CD4-positive, CD25-positive, alpha-beta regulatory T cell (primary cell): ENCODE measurements around the gene TPRG1L. TPM values are rescaled to one million over a fixed set of nuclear protein-coding genes. Genes with fewer than 3 reads are reported as not detected.
A peak's percentile ranks its signal among the peaks of the same experiment; 100 is the strongest.

Source experiments
- ATAC-seq, 2 donors: fragments of 150-1000 bp; cut with Tn5 transposase; one replicate each; pipeline ENCODE4 v1.10.0; 2021; ENCODE audit warnings: low read depth in 2 of 2, moderate number of reproducible peaks in 2 of 2, moderate library complexity in 1 of 2
- DNase-seq, 3 donors: peaks; one replicate each; pipeline versions ENCODE4 v3.0.0 to v3.0.0-alpha.2; 2012 to 2022; ENCODE audit warnings: mixed read lengths in 1 of 3
- H3K27ac ChIP-seq: one replicate; pipeline ENCODE4 v1.7.0; 2013; ENCODE audit warnings: mild to moderate bottlenecking, low read length; ENCODE audit not compliant: insufficient read depth, poor library complexity, severe bottlenecking
- H3K27me3 ChIP-seq: one replicate; pipeline ENCODE4 v1.7.0; 2013; ENCODE audit warnings: low read length; ENCODE audit not compliant: control insufficient read depth, insufficient read depth
- H3K36me3 ChIP-seq: one replicate; pipeline ENCODE4 v1.7.0; 2013; ENCODE audit warnings: mild to moderate bottlenecking, low read length, moderate library complexity; ENCODE audit not compliant: control insufficient read depth, insufficient read depth
- H3K4me1 ChIP-seq: 2 replicates; pipeline ENCODE4 v1.7.0; 2013; ENCODE audit warnings: mild to moderate bottlenecking, low read length; ENCODE audit not compliant: insufficient read depth, control insufficient read depth, poor library complexity, severe bottlenecking
- H3K4me3 ChIP-seq: one replicate; pipeline ENCODE4 v1.7.0; 2013; ENCODE audit warnings: low read depth, mild to moderate bottlenecking, low read length, moderate library complexity
- H3K9me3 ChIP-seq, 2 experiments: 1 replicate in 1 of 2; 2 replicates in 1 of 2; pipeline ENCODE4 v1.7.0; 2013; ENCODE audit warnings: low read length in 2 of 2, mild to moderate bottlenecking in 1 of 2, moderate library complexity in 1 of 2; ENCODE audit not compliant: control insufficient read depth in 2 of 2
- H3K27ac Mint-ChIP-seq, 3 donors: one replicate each; pipeline ENCODE4 v1.8.0; 2020 to 2022; ENCODE audit warnings: mild to moderate bottlenecking in 3 of 3, mixed read lengths in 3 of 3, moderate library complexity in 2 of 3
- H3K27me3 Mint-ChIP-seq: one replicate; pipeline ENCODE4 v1.8.0; 2022; ENCODE audit warnings: mild to moderate bottlenecking, mixed read lengths
- H3K36me3 Mint-ChIP-seq: one replicate; pipeline ENCODE4 v1.8.0; 2020; ENCODE audit warnings: mixed read lengths
- H3K4me1 Mint-ChIP-seq, 4 donors: one replicate each; pipeline ENCODE4 v1.8.0; 2020 to 2022; ENCODE audit warnings: mixed read lengths in 4 of 4, mild to moderate bottlenecking in 1 of 4
- H3K4me3 Mint-ChIP-seq, 4 donors: one replicate each; pipeline ENCODE4 v1.8.0; 2020 to 2022; ENCODE audit warnings: mild to moderate bottlenecking in 4 of 4, mixed read lengths in 4 of 4, moderate library complexity in 3 of 4
- H3K9me3 Mint-ChIP-seq, 7 donors: one replicate each; pipeline ENCODE4 v1.8.0; 2020 to 2022; ENCODE audit warnings: mixed read lengths in 7 of 7, mild to moderate bottlenecking in 3 of 7, moderate library complexity in 2 of 7
- polyA plus RNA-seq, 4 donors: library from polyadenylated mRNA; unstranded; fragments of 300-500 nt; fragmentation: Illumina TruSeq; gene quantifications; one replicate each; pipeline ENCODE4 v1.2.3, GENCODE V29; 2021
- total RNA-seq: library from RNA; stranded (reverse); gene quantifications from one replicate; pipeline ENCODE4 v1.2.3, GENCODE V29; 2022

TPRG1L gene
- total and polyA plus RNA-seq, 5 donors from 2014 or later: 26.9 to 35.9 (median 34.8) TPM

DNA sequence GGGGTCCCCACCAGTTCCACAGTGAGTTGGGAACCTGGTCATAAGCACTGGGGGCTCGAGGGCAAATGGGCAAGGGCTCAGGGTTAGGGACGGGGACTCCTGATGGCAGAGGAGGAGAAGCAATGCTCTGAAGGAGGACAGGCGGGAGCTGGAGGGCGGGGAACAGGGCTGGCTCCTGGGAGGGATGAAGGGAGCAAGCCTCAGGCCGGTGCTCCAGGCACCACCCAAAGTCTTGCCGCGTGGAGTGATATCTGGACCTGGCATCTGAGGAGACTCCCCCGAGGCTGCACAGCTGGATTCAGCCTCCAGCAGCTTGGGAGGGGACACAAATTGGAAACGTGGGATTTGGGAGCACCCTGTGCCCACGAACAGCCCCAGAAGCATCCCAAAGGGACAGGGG is 24.5 kb upstream of the TPRG1L start:
- no peak for ATAC-seq
- Histone ChIP-seq H3K9me3 (no peaks in the 10 kb centered on the region), H3K27ac (no peak overlapping the region), H3K4me1 (peaks cover 21% of the 10 kb centered on the region), H3K4me3 (no peak overlapping the region), H3K36me3 (no peaks in the 10 kb centered on the region), H3K27me3 (no peaks in the 10 kb centered on the region)
- DNase-seq: no peak
- no peak overlapping the region for H3K4me3 Mint-ChIP-seq
- no peak overlapping the region for H3K27ac Mint-ChIP-seq
- no peaks in the 10 kb centered on the region for H3K9me3 Mint-ChIP-seq
- peaks cover 0 to 25% (median 8%) of the 10 kb centered on the region in 4 donors for H3K4me1 Mint-ChIP-seq
- H3K27me3 Mint-ChIP-seq: no peaks in the 10 kb centered on the region
- no peaks in the 10 kb centered on the region for H3K36me3 Mint-ChIP-seq

DNA sequence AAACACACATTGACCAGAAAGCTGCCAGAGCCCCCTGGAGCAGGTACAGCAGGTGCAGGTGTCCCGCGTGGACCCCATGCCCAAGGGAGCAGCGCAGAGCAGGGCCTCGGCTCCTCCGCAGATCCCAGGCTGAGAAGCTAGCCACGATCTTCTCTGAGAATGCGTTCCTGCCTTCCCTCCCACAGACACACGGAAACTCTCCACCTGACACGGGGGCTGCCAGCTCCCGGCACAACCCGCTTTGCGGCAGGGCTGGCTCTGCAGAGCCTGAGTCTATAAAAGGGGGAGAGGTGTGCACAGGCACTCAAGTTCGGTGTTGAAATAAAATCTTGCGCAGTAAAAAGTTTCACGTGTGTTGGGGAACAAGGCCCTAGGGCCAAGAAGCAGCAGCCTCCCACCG is 23.1 kb upstream of the TPRG1L start:
- H3K4me3 ChIP-seq: no peak overlapping the region
- H3K27me3 ChIP-seq: no peaks in the 10 kb centered on the region
- H3K36me3 ChIP-seq: no peaks in the 10 kb centered on the region
- Mint-ChIP-seq H3K27me3 (no peaks in the 10 kb centered on the region), H3K4me3 (no peak overlapping the region), H3K9me3 (no peaks in the 10 kb centered on the region), H3K4me1 (peaks cover 0 to 22% (median 8%) of the 10 kb centered on the region in 4 donors), H3K27ac (peak overlapping the region in 1 of 3 donors; percentile 92), H3K36me3 (no peaks in the 10 kb centered on the region)
- no peaks in the 10 kb centered on the region for H3K9me3 ChIP-seq
- ATAC-seq (no peak), DNase-seq (no peak)
- peaks cover 21% of the 10 kb centered on the region for H3K4me1 ChIP-seq
- H3K27ac ChIP-seq: no peak overlapping the region

DNA sequence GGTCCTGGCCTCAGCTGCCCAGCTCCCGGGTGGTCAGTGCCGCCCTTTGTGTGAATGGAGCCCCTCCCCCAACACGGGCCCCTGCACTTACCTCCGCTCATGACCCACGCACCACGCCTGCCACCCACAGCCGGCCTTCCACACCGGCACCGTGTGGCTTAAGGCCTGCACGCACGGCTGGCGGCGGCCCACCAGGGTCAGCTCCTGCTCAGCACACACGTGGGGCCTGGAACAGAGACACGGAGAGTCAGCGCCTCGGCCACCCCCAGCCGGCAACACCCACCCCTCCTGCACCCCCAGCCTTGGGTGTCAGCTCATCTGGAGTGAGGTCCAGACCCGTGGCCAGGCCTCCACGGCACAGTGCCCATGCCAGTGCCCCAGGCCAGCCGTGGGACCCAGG is 22.4 kb upstream of the TPRG1L start:
- Mint-ChIP-seq H3K27me3 (peaks cover 4% of the 10 kb centered on the region), H3K4me1 (peaks cover 0 to 18% (median 5%) of the 10 kb centered on the region in 4 donors)

DNA sequence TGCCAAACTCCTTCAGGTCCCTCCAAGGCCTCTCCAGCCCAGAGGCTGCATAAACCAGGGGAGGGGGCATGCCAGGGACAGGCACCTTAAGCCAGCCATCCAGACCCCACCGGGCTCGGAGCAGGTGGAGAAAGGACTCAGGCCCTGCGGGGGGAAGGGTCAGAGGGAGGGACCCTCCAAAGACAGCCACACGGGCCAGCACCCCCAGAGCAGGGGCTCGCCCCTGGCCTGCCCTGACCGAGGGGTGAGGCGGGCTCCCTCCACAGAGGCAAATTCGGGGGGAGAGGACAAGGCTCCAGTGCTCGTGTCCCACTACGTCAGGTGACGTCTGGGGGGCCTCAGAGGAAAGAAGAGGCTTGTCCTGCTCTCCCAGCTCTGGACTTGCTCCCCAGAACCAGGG is 21.7 kb upstream of the TPRG1L start:
- no peak for DNase-seq
- Histone ChIP-seq H3K27me3 (no peaks in the 10 kb centered on the region), H3K27ac (no peak overlapping the region), H3K4me1 (peaks cover 9% of the 10 kb centered on the region), H3K4me3 (no peak overlapping the region), H3K9me3 (no peaks in the 10 kb centered on the region), H3K36me3 (no peaks in the 10 kb centered on the region)
- no peaks in the 10 kb centered on the region for H3K9me3 Mint-ChIP-seq
- no peak overlapping the region for H3K4me3 Mint-ChIP-seq
- no peaks in the 10 kb centered on the region for H3K36me3 Mint-ChIP-seq
- no peak overlapping the region for H3K27ac Mint-ChIP-seq
- H3K4me1 Mint-ChIP-seq: peaks cover 0 to 10% (median 0%) of the 10 kb centered on the region in 4 donors
- ATAC-seq: no peak
- peaks cover 5% of the 10 kb centered on the region for H3K27me3 Mint-ChIP-seq

More for the DNA sequence above, 22.4 kb upstream of the TPRG1L start:
- Mint-ChIP-seq H3K27ac (no peak overlapping the region), H3K4me3 (no peak overlapping the region), H3K36me3 (no peaks in the 10 kb centered on the region), H3K9me3 (no peaks in the 10 kb centered on the region)
- H3K27ac ChIP-seq: no peak overlapping the region
- no peak for ATAC-seq
- H3K9me3 ChIP-seq: no peaks in the 10 kb centered on the region
- peaks cover 16% of the 10 kb centered on the region for H3K4me1 ChIP-seq
- DNase-seq: no peak
- no peaks in the 10 kb centered on the region for H3K36me3 ChIP-seq
- H3K27me3 ChIP-seq: no peaks in the 10 kb centered on the region
- no peak overlapping the region for H3K4me3 ChIP-seq

DNA sequence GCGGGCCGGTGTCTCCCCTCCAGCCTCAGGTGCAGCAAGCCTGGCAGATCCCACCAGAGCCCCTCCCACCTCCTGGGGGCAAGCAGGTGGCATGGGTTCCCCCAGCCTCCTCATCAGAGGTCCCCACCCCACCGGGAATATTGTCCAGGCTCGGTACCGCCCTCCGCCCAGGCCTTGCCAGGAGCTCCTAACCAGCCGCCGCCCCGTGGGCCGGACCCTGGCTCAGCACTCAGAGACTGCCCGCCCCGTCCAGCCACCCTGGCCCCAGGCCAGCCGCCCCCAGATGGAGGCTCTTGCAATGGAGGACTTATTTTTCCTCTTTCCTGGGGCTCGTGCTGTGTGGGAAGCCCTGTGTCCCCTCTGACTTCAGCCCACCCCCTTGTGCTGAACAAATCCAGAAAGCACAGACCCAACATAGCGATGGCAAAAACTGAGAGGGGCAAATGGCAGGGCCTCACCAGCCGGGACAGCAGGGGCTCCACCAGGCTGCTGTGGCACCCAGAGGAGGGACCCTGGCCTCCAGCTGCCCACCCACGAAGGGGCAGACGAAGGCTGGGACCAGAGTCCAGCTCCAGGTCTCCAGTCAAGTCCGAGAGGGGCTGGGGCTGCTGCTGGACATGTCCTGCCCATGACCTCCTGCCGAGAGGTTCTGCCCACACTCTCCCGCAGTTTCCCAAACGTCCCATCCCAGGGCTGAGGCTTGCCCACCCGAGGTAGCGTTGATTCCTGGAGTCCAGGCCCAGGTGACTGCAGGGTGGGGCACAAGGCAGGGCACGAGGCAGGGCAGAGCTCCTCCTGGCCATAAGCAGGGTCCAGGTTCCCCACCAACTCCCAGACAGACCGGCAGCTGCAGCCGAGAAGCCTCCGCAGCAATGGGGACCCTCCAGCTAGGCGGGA is 21.0 kb upstream of the TPRG1L start:
- DNase-seq (no peak), ATAC-seq (no peak)
- Histone ChIP-seq H3K27ac (no peak overlapping the region), H3K4me1 (peaks cover 2% of the 10 kb centered on the region), H3K36me3 (no peaks in the 10 kb centered on the region), H3K27me3 (no peaks in the 10 kb centered on the region), H3K4me3 (no peak overlapping the region), H3K9me3 (no peaks in the 10 kb centered on the region)
- Mint-ChIP-seq H3K27me3 (peaks cover 10% of the 10 kb centered on the region), H3K27ac (no peak overlapping the region), H3K9me3 (no peaks in the 10 kb centered on the region), H3K4me3 (no peak overlapping the region), H3K4me1 (peaks cover 0 to 5% (median 0%) of the 10 kb centered on the region in 4 donors), H3K36me3 (no peaks in the 10 kb centered on the region)

DNA sequence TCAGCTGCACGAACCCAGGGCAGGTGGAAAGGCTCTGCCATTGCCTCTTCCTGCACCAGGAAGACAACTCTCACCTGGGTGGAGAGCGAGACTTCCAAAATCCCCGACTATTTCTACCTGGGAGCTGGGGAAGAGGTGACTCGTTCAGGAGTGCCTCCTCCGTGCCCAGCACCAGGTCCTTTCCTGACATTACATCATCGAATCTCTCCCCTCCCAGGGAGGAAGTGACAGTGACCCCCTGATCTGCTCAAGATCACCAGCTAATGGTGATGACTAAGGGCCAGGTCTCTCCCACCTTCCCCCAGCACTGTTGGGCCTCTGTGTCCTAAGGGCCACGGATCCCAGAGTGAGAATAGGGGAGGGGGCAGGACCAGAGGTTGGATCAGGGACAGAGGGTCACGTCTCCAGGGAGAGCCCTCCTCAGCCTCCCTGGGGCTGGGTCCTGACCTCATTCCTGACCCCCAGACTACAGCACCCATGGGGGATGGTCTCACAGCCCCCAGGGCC is 20.3 kb upstream of the TPRG1L start:
- H3K27ac Mint-ChIP-seq: no peak overlapping the region
- DNase-seq (no peak), ATAC-seq (no peak)
- Histone ChIP-seq H3K36me3 (no peaks in the 10 kb centered on the region), H3K4me3 (no peak overlapping the region), H3K27ac (no peak overlapping the region), H3K9me3 (no peaks in the 10 kb centered on the region), H3K27me3 (no peaks in the 10 kb centered on the region), H3K4me1 (no peaks in the 10 kb centered on the region)
- H3K27me3 Mint-ChIP-seq: peaks cover 17% of the 10 kb centered on the region
- no peaks in the 10 kb centered on the region for H3K36me3 Mint-ChIP-seq
- no peaks in the 10 kb centered on the region for H3K9me3 Mint-ChIP-seq
- peaks cover 0 to 6% (median 0%) of the 10 kb centered on the region in 4 donors for H3K4me1 Mint-ChIP-seq
- H3K4me3 Mint-ChIP-seq: no peak overlapping the region

DNA sequence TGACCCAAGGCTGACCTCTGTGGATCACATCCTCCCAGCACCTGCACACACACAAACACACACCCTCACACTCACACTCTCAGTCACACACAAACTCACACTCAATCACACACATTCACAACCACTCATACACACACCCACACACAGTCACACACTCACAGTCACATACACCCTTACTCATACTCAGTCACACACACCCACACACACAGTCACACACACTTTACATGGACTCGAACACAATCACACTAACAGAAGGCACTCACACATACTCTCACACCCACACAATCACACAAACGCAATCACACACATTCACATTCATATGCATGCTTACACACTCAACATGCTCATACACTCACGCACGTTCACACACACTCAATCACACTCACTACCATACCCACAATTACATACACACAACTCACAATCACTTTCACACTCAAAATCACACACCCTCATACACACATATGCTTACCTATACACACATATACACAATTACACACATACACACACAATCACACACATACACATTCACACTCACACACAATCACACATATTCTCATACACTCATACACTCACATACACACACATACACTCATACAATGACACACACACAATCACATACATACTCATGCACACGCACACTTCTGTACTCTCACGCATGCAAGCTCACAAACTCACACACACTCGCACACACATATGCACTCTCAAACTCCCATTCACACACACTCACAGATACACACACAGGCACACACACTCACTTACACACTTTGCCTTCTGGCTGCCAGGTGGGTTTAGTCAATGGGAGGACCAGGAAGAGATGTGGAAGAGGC is 19.6 kb upstream of the TPRG1L start:
- Mint-ChIP-seq H3K4me3 (no peak overlapping the region), H3K27ac (no peak overlapping the region), H3K27me3 (peaks cover 17% of the 10 kb centered on the region), H3K36me3 (no peaks in the 10 kb centered on the region), H3K9me3 (no peaks in the 10 kb centered on the region), H3K4me1 (peaks cover 0 to 4% (median 0%) of the 10 kb centered on the region in 4 donors)
- H3K4me3 ChIP-seq: no peak overlapping the region
- no peaks in the 10 kb centered on the region for H3K27me3 ChIP-seq
- ATAC-seq: no peak
- no peaks in the 10 kb centered on the region for H3K9me3 ChIP-seq
- H3K27ac ChIP-seq: no peak overlapping the region
- no peaks in the 10 kb centered on the region for H3K36me3 ChIP-seq
- peaks cover 2% of the 10 kb centered on the region for H3K4me1 ChIP-seq
- DNase-seq: no peak
